Loucy (cell line): ENCODE data around the gene STRN4.

Source experiments
- H2AFZ ChIP-seq: fragments of 200-600 bp; sonication (generic); 2 replicates; pipeline ENCODE4 v1.6.0; 2016; ENCODE audit warnings: antibody characterized with exemption, mild to moderate bottlenecking, low read length, moderate library complexity
- H3F3A ChIP-seq: fragments of 200-600 bp; 2 replicates; pipeline ENCODE4 v1.6.0; 2016; ENCODE audit warnings: antibody characterized with exemption, low read depth, mild to moderate bottlenecking
- H3K27me3 ChIP-seq: fragments of 200-600 bp; sonication (generic); 2 replicates; pipeline ENCODE4 v1.6.1; 2014; ENCODE audit warnings: low read length, mild to moderate bottlenecking; ENCODE audit not compliant: insufficient read depth, poor library complexity, severe bottlenecking
- H3K36me3 ChIP-seq: fragments of 200-600 bp; sonication (generic); 2 replicates; pipeline ENCODE4 v1.6.1; 2016; ENCODE audit warnings: low read length; ENCODE audit not compliant: insufficient read depth
- H3K4me1 ChIP-seq: fragments of 200-600 bp; sonication (generic); 2 replicates; pipeline ENCODE4 v1.5.1; 2014; ENCODE audit warnings: low read length, mild to moderate bottlenecking; ENCODE audit not compliant: insufficient read depth, poor library complexity, severe bottlenecking
- H3K4me2 ChIP-seq: fragments of 200-600 bp; sonication (generic); 2 replicates; pipeline ENCODE4 v1.6.0; 2014; ENCODE audit warnings: antibody characterized with exemption, low read length, low read depth, mild to moderate bottlenecking; ENCODE audit not compliant: poor library complexity, severe bottlenecking
- H3K4me3 ChIP-seq: fragments of 200-600 bp; sonication (generic); 2 replicates; pipeline ENCODE4 v1.5.1; 2014; ENCODE audit warnings: low read length, mild to moderate bottlenecking, mixed read lengths; ENCODE audit not compliant: poor library complexity, severe bottlenecking
- H3K79me2 ChIP-seq: fragments of 200-600 bp; sonication (generic); 2 replicates; pipeline ENCODE4 v1.6.1; 2014; ENCODE audit warnings: low read length; ENCODE audit not compliant: insufficient read depth
- H3K9ac ChIP-seq: fragments of 200-600 bp; sonication (generic); 2 replicates; pipeline ENCODE4 v1.6.0; 2014; ENCODE audit warnings: mild to moderate bottlenecking, low read depth, low read length, moderate library complexity; ENCODE audit not compliant: poor library complexity, severe bottlenecking
- H3K9me2 ChIP-seq: fragments of 200-600 bp; sonication (generic); replicated peaks from 2 replicates; pipeline ENCODE4 v1.6.1; 2016; ENCODE audit warnings: low read depth, low read length, mixed read lengths
- H3K9me3 ChIP-seq: fragments of 200-600 bp; sonication (generic); 2 replicates; pipeline ENCODE4 v1.6.1; 2014; ENCODE audit warnings: mild to moderate bottlenecking, antibody characterized with exemption, low read length, low read depth; ENCODE audit not compliant: insufficient read depth
- H4K20me1 ChIP-seq: fragments of 200-600 bp; sonication (generic); 2 replicates; pipeline ENCODE4 v1.6.0; 2014; ENCODE audit warnings: antibody characterized with exemption, low read length, mild to moderate bottlenecking; ENCODE audit not compliant: insufficient read depth, poor library complexity, severe bottlenecking
- EZH2phosphoT487 ChIP-seq: fragments of 200-600 bp; IDR thresholded peaks from 2 replicates; pipeline ENCODE4 v1.6.1; 2018; ENCODE audit warnings: antibody characterized with exemption, mild to moderate bottlenecking, moderate library complexity, borderline replicate concordance
- TF ChIP-seq, protein P1 (sequence below): fragments of 200-600 bp; sonication (generic); conservative IDR thresholded peaks from 2 replicates; pipeline ENCODE4 v1.5.1; 2014; ENCODE audit warnings: mild to moderate bottlenecking, antibody characterized with exemption, low read length

Gene STRN4

DNA sequence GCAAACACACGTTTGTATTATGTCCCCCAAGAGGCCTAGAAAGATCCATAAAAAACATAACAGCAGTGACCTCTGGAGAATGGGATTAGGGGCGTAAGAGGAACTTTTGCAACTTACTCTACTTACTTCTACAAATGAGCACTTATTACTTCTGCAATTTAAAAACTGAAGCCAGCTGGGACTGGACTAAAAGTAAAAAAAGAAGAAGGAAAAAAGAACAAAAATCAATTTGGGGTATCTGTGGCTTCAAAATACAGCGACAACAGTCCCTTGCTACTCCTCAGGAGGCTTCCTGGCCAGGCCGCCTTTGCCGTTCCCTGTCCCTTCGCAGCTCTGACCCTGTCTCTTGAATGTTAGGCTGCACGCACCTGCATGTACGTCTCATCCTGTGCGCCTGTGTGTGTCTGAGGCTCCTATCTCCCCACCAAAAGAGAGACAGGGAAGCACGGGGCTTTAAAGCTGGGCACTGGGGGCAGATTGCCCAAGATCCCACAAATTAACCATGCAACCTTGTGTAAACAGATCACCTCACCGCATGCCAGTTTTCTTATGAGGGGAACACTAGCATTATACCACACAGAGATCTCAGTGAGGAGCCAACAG lies 12.5 kb downstream of the STRN4 start:
- peaks cover 33% of the 10 kb centered on the region for H3K79me2 ChIP-seq

GRCh38 chr19:46732966-46733689 lies 13.1 kb downstream of the STRN4 start:
- Histone ChIP-seq H3K9me3 (no peaks in the 10 kb centered on the region), H3K27me3 (no peaks in the 10 kb centered on the region), H2AFZ (no peak overlapping the region), H3K4me2 (no peak overlapping the region), H3K79me2 (peaks cover 31% of the 10 kb centered on the region), H3F3A (no peaks in the 10 kb centered on the region), H3K9ac (no peak overlapping the region), H3K9me2 (no peaks in the 10 kb centered on the region), H3K4me1 (no peaks in the 10 kb centered on the region), H4K20me1 (peaks cover 24% of the 10 kb centered on the region), H3K36me3 (peaks cover 85% of the 10 kb centered on the region; the same call in 1 of the 2 replicates), H3K4me3 (no peak overlapping the region)
- TF ChIP-seq EZH2phosphoT487 = no peak
- TF ChIP-seq, protein P1, sequence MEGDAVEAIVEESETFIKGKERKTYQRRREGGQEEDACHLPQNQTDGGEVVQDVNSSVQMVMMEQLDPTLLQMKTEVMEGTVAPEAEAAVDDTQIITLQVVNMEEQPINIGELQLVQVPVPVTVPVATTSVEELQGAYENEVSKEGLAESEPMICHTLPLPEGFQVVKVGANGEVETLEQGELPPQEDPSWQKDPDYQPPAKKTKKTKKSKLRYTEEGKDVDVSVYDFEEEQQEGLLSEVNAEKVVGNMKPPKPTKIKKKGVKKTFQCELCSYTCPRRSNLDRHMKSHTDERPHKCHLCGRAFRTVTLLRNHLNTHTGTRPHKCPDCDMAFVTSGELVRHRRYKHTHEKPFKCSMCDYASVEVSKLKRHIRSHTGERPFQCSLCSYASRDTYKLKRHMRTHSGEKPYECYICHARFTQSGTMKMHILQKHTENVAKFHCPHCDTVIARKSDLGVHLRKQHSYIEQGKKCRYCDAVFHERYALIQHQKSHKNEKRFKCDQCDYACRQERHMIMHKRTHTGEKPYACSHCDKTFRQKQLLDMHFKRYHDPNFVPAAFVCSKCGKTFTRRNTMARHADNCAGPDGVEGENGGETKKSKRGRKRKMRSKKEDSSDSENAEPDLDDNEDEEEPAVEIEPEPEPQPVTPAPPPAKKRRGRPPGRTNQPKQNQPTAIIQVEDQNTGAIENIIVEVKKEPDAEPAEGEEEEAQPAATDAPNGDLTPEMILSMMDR = no peak

More for the DNA sequence above, 12.5 kb downstream of the STRN4 start:
- H4K20me1 ChIP-seq = peaks cover 25% of the 10 kb centered on the region
- no peaks in the 10 kb centered on the region for H3F3A ChIP-seq
- no peak overlapping the region for H3K4me2 ChIP-seq
- no peak overlapping the region for H3K9ac ChIP-seq
- H3K36me3 ChIP-seq = peaks cover 86% of the 10 kb centered on the region; the same call in 1 of the 2 replicates
- no peaks in the 10 kb centered on the region for H3K4me1 ChIP-seq
- no peak overlapping the region for H2AFZ ChIP-seq
- H3K9me3 ChIP-seq = no peaks in the 10 kb centered on the region
- no peak for TF ChIP-seq EZH2phosphoT487
- TF ChIP-seq, protein P1 = no peak
- no peaks in the 10 kb centered on the region for H3K9me2 ChIP-seq
- H3K4me3 ChIP-seq = no peak overlapping the region
- H3K27me3 ChIP-seq = no peaks in the 10 kb centered on the region

DNA sequence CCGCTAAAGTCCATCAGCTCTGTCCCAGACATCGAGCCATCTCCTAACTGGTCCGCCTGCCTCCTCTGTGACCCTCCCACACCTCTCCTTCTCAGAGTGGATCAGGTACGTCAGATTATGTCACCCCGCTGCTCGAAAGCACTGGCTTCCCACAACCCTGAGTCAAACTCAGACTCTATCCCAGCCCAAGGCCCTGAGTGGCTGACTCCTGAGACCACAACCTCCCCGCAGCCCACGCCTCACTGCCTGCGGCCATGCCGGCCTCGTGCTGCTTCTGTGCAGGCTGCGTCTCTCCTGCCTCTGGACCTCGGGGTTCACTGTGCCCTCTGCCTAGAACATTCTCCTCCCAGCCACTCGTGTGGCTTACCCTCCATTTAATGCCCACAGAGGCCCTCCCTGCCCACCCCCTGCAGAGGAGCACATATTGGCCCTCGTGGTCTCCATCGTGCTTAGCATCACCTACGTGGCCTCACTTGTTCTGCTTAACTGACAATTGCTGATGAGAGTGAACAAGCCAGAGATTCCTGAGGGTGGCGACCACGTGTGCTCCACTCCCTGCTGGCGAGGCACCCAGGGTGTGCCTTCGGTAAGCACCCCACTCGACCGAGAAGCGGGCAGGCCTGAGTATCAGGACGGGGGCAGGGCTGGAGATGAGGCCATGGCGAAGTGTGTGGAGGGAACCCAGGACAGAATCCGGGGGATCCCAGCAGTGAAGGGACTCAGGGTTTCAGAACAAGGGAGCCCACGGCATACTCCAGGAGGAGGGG lies 13.9 kb downstream of the STRN4 start:
- Histone ChIP-seq H3K27me3 (no peaks in the 10 kb centered on the region), H3K4me1 (no peaks in the 10 kb centered on the region), H3K4me3 (no peak overlapping the region), H3K36me3 (peaks cover 85% of the 10 kb centered on the region; the same call in 1 of the 2 replicates), H2AFZ (no peak overlapping the region), H3K9me2 (no peaks in the 10 kb centered on the region), H3K9ac (no peak overlapping the region), H3K9me3 (no peaks in the 10 kb centered on the region), H3F3A (no peaks in the 10 kb centered on the region), H4K20me1 (peaks cover 21% of the 10 kb centered on the region), H3K79me2 (peaks cover 29% of the 10 kb centered on the region), H3K4me2 (no peak overlapping the region)
- TF ChIP-seq, protein P1 = no peak
- no peak for TF ChIP-seq EZH2phosphoT487
